Stomach (tissue), 4 donors: ENCODE measurements around the gene RGS19.
"Not testable (repeated sequence)": the region's sequence is repeated elsewhere in the genome, so short reads cannot be mapped to it uniquely, and the experiment has no call there.

Experiments
- CTCF ChIP-seq, 7 experiments: fragments of 450-650 bp in 4 of 7; fragments of 200-600 bp in 3 of 7; sonication (generic) in 3 of 7; IDR thresholded peaks; one replicate each; pipeline ENCODE4 v1.5.1; 2016 to 2019; ENCODE audit warnings: antibody characterized with exemption in 7 of 7, control low read depth in 2 of 7, mild to moderate bottlenecking in 1 of 7
- POLR2A ChIP-seq, 4 donors: fragments of 450-650 bp; IDR thresholded peaks; one replicate each; pipeline ENCODE4 v1.6.1; 2016; ENCODE audit warnings: antibody characterized with exemption in 4 of 4, control low read depth in 2 of 4, mild to moderate bottlenecking in 1 of 4, moderate library complexity in 1 of 4

GRCh38 chr20:64117432-64117777, 38.1 kb upstream of the RGS19 start:
- TF ChIP-seq CTCF, POLR2A (IDR thresholded peaks at IDR 0.05): not testable (repeated sequence)
